HG03575 (cell line): ENCODE results near the gene KCNC1.

Experiments
- ATAC-seq: cut with Tn5 transposase; IDR thresholded peaks from one replicate; pipeline ENCODE4 v1.9.1; 2021; ENCODE audit not compliant: unreplicated experiment, insufficient number of reproducible peaks, low FRiP score; ENCODE audit errors: extremely low read depth

KCNC1 gene

GRCh38 chr11:17734986-17735817 is 621 bp downstream of the KCNC1 start:
- no peak for ATAC-seq

GRCh38 chr11:17735818-17736578 is 1.4 kb downstream of the KCNC1 start:
- no peak for ATAC-seq

- no peak for ATAC-seq
Observed at GRCh38 chr11:17736579-17736893, 2.0 kb downstream of the KCNC1 start.

GRCh38 chr11:17736930-17737817 is 2.6 kb downstream of the KCNC1 start:
- no peak for ATAC-seq

GRCh38 chr11:17738151-17738973 is 3.8 kb downstream of the KCNC1 start:
- ATAC-seq = no peak

GRCh38 chr11:17739945-17740338 is 5.4 kb downstream of the KCNC1 start:
- no peak for ATAC-seq

- ATAC-seq = no peak
Observed at GRCh38 chr11:17740649-17741235, 6.2 kb downstream of the KCNC1 start.

GRCh38 chr11:17741487-17741886 is 6.9 kb downstream of the KCNC1 start:
- ATAC-seq = no peak

GRCh38 chr11:17742019-17742418 is 7.4 kb downstream of the KCNC1 start:
- no peak for ATAC-seq

- ATAC-seq = no peak
Observed at GRCh38 chr11:17743026-17743807, 8.6 kb downstream of the KCNC1 start.

GRCh38 chr11:17743808-17744119 is 9.2 kb downstream of the KCNC1 start:
- ATAC-seq = no peak

GRCh38 chr11:17744151-17744940 is 9.8 kb downstream of the KCNC1 start:
- ATAC-seq = no peak

GRCh38 chr11:17745023-17745772 is 10.6 kb downstream of the KCNC1 start:
- ATAC-seq = no peak

GRCh38 chr11:17746096-17746495 is 11.5 kb downstream of the KCNC1 start:
- ATAC-seq = no peak

GRCh38 chr11:17747131-17747955 is 12.8 kb downstream of the KCNC1 start:
- no peak for ATAC-seq

GRCh38 chr11:17748044-17748443 is 13.5 kb downstream of the KCNC1 start:
- no peak for ATAC-seq
